ENCODE measurements around the gene ZDHHC20.
"Not testable (repeated sequence)": the region's sequence is repeated elsewhere in the genome, so short reads cannot be mapped to it uniquely, and the experiment has no call there.

The ZDHHC20 gene

GRCh38 chr13:21435231-21435630 is 23.9 kb downstream of the ZDHHC20 start:
- DNase-seq = no peak

GRCh38 chr13:21434588-21434987 is 24.5 kb downstream of the ZDHHC20 start:
- DNase-seq = no peak

DNA sequence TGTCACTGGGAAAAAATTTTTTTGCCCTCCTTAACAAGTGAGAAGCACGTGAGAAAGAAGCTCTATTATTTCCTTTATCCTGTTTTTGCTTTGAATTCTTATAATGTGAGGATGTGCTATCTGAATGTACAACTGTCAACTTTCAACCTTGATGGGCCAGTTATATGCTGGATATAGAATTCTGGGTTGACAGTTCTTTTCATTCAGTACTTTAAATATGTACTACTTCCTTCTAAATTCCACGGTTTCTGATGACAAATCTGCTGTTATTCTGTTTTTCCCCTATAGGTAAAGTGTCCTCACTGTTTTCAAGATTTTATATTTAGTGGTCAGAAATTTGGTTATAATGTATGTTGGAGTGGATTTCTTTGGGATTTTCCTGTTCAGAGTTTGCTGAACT is 29.9 kb downstream of the ZDHHC20 start:
- DNase-seq = no peak

- no peak for DNase-seq
Measured at GRCh38 chr13:21427741-21428140, 31.4 kb downstream of the ZDHHC20 start.

GRCh38 chr13:21426238-21426637 is 32.9 kb downstream of the ZDHHC20 start:
- DNase-seq = no peak

DNA sequence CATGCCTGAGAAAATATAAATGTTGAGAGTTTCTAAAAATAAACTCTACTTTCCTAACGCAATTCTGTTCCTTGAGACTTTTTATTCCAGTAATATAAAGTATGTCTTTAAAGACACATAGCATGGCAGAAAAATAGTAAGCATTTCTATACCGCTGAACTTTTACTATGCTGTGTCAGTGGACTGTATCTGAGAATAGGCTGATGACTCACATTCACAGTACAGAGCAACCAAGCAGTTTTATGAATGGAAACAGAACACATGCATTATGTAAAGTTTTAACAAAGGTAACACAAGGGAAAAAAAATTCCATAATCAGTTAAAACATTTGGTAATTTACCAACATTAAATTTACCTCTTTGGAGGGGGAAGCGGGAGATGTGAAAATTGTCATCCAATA is 38.4 kb downstream of the ZDHHC20 start:
- DNase-seq = no peak

DNA sequence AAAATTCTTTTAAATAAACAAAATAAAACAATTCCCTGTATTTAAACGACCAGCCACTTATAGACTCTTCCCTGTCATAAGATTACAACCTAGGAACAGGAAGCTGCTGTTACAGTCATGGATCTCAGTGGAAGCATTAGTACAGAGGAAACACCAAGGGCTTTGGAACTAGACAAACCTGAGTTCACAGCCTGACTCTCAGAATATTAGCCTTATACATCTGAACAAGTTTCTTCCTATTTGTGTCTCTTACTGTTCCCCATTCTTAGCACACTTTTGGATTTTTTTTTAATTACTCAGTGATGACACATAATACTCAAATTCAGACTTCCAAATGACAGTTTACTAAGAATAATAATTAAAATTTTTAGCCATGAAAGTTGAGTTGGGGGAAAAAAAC is 46.1 kb downstream of the ZDHHC20 start:
- no peak for DNase-seq

GRCh38 chr13:21410453-21410852 is 48.6 kb downstream of the ZDHHC20 start:
- DNase-seq = not testable (repeated sequence)

GRCh38 chr13:21405309-21405708 is 53.8 kb downstream of the ZDHHC20 start:
- DNase-seq = no peak

GRCh38 chr13:21402586-21403307 is 56.4 kb downstream of the ZDHHC20 start:
- no peak for DNase-seq

- no peak for DNase-seq
Measured at GRCh38 chr13:21399741-21400140, 59.4 kb downstream of the ZDHHC20 start.

DNA sequence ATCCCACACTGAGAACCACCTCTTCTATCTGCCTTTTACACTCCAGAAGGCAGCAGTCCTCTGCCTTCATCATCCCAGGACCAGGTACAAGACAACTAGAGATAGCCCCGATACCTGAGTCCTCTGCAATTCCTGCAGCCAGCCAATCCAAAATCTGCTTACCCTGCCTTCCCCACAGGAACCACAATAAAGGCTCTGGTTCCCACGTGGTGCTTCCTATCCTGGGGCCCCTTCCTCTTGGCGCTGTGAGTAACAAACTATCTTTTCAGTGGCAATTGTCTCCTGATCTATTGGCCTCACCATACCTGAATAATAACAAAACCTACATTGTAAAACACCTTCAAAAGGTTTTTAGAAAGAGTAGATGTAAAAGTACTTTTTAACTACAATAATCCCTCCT is 63.1 kb downstream of the ZDHHC20 start:
- DNase-seq = no peak

DNA sequence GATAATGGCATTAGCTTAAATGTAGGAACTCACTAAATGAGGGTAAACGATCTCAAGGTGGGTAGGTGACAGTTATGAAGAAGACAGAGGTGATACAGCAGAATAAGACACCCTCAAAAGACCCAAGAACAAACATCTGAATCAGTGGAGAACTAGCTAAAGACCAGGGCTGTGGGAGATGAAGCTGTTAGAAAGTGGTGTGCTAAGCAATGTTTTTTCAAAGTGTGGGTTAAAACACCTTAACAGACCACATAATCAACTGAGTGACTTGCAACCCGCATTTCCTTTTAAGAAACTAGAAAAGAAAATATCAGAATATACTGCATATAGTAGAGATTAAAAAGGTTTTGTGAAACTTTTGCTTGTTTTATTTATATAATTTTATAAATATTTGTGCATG is 70.0 kb downstream of the ZDHHC20 start:
- no peak for DNase-seq

- DNase-seq = no peak
Measured at GRCh38 chr13:21385710-21386109, 73.4 kb downstream of the ZDHHC20 start.

DNA sequence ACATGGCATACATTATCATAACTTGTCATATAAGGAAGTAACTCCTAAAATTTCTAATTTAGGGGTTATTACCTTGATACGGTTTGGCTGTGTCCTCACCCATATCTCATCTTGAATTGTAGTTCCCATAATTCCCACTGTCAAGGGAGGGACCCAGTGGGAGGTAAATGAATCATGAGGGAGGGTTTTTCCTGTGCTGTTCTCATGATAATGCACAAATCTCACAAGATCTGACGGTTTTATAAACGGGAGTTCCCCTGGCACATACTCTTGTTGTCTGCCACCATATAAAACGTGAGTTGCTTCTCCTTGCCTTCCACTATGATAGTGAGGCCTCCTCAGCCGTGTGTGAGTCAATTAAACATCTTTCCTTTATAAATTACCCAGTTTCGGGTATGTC is 76.0 kb downstream of the ZDHHC20 start:
- no peak for DNase-seq

GRCh38 chr13:21376998-21377985 is 81.8 kb downstream of the ZDHHC20 start:
- not testable (repeated sequence) for DNase-seq

GRCh38 chr13:21372530-21372929 is 86.6 kb downstream of the ZDHHC20 start:
- DNase-seq = peak; percentile 18 to 53

GRCh38 chr13:21371011-21371410 is 88.1 kb downstream of the ZDHHC20 start:
- DNase-seq = no peak

DNA sequence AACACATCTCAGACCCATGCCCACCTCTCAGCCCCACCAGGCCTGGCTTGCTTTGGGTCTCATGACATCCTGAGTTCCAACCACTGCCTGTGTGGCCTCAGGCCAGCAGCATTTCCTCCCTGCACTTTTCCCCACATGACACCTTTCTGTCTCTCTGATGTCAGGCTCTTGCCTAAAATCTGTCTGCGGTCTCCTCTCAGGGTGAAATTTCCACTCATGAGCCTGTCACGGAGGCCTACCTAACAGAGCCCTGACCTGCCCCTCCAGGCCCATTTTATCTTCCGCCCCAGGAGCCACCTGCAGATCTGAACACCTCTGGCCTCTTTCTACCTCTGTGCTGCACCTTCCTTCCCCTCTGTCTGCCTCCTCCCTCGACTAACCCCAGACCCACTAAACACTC is 93.5 kb downstream of the ZDHHC20 start:
- DNase-seq = no peak

- no peak for DNase-seq
Measured at GRCh38 chr13:21364916-21365315, 94.2 kb downstream of the ZDHHC20 start.

DNA sequence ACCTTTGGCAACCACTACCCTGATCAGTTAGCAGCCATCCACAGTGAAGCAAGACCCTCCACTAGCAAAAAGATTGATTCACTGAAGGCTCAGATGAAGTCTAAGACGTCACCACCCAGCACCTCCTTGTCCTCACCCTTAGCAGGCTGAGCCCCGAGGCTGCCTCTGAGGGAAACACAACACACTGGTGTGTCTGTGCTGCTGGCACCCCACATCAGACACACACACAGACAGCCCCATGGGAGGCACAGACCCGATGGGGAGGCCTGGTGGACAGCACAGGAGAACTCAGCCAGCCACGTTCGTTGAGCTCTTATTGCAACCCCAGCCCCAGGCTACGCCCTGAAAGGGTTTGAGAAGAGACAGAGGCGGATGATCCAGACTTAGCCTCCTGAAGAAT is 94.7 kb downstream of the ZDHHC20 start:
- no peak for DNase-seq

DNA sequence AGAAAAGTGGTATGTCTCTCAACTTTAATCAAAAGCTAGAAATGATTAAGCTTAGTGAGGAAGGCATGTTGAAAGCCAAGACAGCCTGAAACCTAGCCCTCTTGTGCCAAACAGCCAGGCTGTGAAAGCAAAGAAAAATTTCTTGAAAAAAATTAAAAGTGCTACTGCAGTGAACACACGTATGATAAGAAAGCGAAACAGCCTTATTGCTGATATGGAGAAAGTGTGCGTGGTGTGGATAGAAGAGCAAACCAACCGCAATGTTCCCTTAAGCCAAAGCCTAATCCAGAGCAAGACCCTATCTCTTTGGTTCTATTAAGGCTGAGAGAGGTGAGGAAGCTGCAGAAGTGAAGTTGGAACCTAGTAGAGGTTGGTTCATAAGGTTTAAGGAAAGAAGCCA is 96.4 kb downstream of the ZDHHC20 start:
- no peak for DNase-seq

- no peak for DNase-seq
Measured at GRCh38 chr13:21361706-21362105, 97.4 kb downstream of the ZDHHC20 start.

- DNase-seq = no peak
Measured at GRCh38 chr13:21361123-21361522, 98.0 kb downstream of the ZDHHC20 start.
